PC-3 (cell line): ENCODE data around the gene EPHA3. TPM values are rescaled to one million over a fixed set of nuclear protein-coding genes. Genes with fewer than 3 reads are reported as not detected.

ENCODE experiments used
- ATAC-seq: fragments of 200-7000 bp; cut with Tn5 transposase; 2 replicates; pipeline ENCODE4 v1.9.1; 2020; ENCODE audit warnings: mild to moderate bottlenecking, moderate library complexity
- BruUV-seq: library from RNA; stranded (reverse); fragments of 400-500 nt; replicated peaks from 2 replicates; lab custom pipeline; 2021; lab: Mats Ljungman, UMichigan
- CTCF ChIA-PET: fragments of 300-600 bp; sonication (Branson Sonifier 250); formaldehyde crosslinking; loops from one replicate; lab custom pipeline; 2022; ENCODE audit warnings: antibody characterized with exemption; lab: Charles Lee
- POLR2A ChIA-PET: fragments of 300-600 bp; sonication (Branson Sonifier 250); formaldehyde crosslinking; loops from one replicate; lab custom pipeline; 2022; ENCODE audit warnings: antibody characterized with exemption; ENCODE audit not compliant: unreplicated experiment; lab: Charles Lee
- DNase-seq: peaks from one replicate; pipeline ENCODE4 v3.0.0-alpha.2; 2015
- H2AFZ ChIP-seq: fragments of 300-600 bp; sonication (generic); 2 replicates; pipeline ENCODE4 v1.6.0; 2016; ENCODE audit warnings: antibody characterized with exemption, low read length
- H3F3A ChIP-seq: fragments of 300-600 bp; sonication (generic); one replicate; pipeline ENCODE4 v1.6.0; 2017; ENCODE audit warnings: antibody characterized with exemption, low read length, control low read depth, mild to moderate bottlenecking; ENCODE audit not compliant: unreplicated experiment
- H3K27ac ChIP-seq: fragments of 300-600 bp; sonication (generic); 2 replicates; pipeline ENCODE4 v1.5.1; 2016; ENCODE audit warnings: mild to moderate bottlenecking, low read length
- H3K27me3 ChIP-seq: fragments of 300-600 bp; sonication (generic); 2 replicates; pipeline ENCODE4 v1.6.1; 2016; ENCODE audit warnings: low read length, mixed read lengths
- H3K36me3 ChIP-seq: fragments of 300-600 bp; sonication (generic); 2 replicates; pipeline ENCODE4 v1.6.1; 2016; ENCODE audit warnings: low read depth, mixed run types, low read length, mixed read lengths
- H3K4me1 ChIP-seq: fragments of 300-600 bp; sonication (generic); 2 replicates; pipeline ENCODE4 v1.5.1; 2016; ENCODE audit warnings: low read length; ENCODE audit not compliant: insufficient read depth
- H3K4me2 ChIP-seq: fragments of 300-600 bp; sonication (generic); 2 replicates; pipeline ENCODE4 v1.6.0; 2016; ENCODE audit warnings: low read length
- H3K4me3 ChIP-seq: fragments of 300-600 bp; sonication (generic); 2 replicates; pipeline ENCODE4 v1.5.1; 2016; ENCODE audit warnings: mild to moderate bottlenecking, low read length, mixed read lengths
- H3K79me2 ChIP-seq: fragments of 300-600 bp; sonication (generic); 2 replicates; pipeline ENCODE4 v1.6.1; 2017; ENCODE audit warnings: low read length, mixed read lengths
- H3K9ac ChIP-seq: fragments of 300-600 bp; sonication (generic); 2 replicates; pipeline ENCODE4 v1.6.0; 2016; ENCODE audit warnings: mild to moderate bottlenecking, low read length
- H3K9me2 ChIP-seq: fragments of 300-600 bp; sonication (generic); replicated peaks from 2 replicates; pipeline ENCODE4 v1.6.1; 2016; ENCODE audit warnings: mixed run types, low read length, mixed read lengths
- H3K9me3 ChIP-seq: fragments of 300-600 bp; sonication (generic); 2 replicates; pipeline ENCODE4 v1.6.1; 2016; ENCODE audit warnings: low read length, mixed read lengths
- H4K20me1 ChIP-seq: fragments of 300-600 bp; sonication (generic); 2 replicates; pipeline ENCODE4 v1.6.1; 2016; ENCODE audit warnings: low read length, mixed read lengths
- EZH2 ChIP-seq: fragments of 300-600 bp; sonication (generic); IDR thresholded peaks from one replicate; pipeline ENCODE4 v1.6.1; 2017; ENCODE audit warnings: antibody characterized with exemption, mild to moderate bottlenecking, low read length; ENCODE audit not compliant: unreplicated experiment
- EZH2phosphoT487 ChIP-seq: fragments of 300-600 bp; sonication (generic); IDR thresholded peaks from 2 replicates; pipeline ENCODE4 v1.6.1; 2018; ENCODE audit warnings: mild to moderate bottlenecking, antibody characterized with exemption, low read length, borderline replicate concordance
- intact Hi-C: fragments of 100-400 bp; cut with micrococcal nuclease; formaldehyde crosslinking; loops from 2 replicates; pipeline ENCODE4 v1.9.0; 2023
- total RNA-seq: library from RNA; depleted of rRNA; stranded (reverse); fragments of >200 nt; gene quantifications from 2 replicates; pipeline ENCODE4 v1.2.3, GENCODE V29; 2014
- TF ChIP-seq, protein P1 (sequence below): fragments of 300-600 bp; sonication (generic); conservative IDR thresholded peaks from 2 replicates; pipeline ENCODE4 v1.5.1; 2017; ENCODE audit warnings: antibody characterized with exemption, low read depth, mild to moderate bottlenecking, low read length

EPHA3 gene
- total RNA-seq, 1 experiment from 2014 or later = 0.33 TPM

DNA sequence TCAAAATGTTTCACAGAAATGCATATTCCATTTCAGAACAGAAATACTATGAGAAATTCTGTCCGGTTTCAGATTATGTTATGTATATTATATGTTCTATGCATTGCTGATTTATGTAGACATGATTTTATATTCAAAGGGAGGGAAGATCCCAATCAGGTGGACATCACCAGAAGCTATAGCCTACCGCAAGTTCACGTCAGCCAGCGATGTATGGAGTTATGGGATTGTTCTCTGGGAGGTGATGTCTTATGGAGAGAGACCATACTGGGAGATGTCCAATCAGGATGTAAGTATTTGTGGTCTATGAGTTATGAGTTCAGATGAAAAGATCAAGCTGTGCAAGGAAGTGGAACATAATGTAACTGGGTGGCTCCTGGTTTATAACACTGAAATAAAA is 341.7 kb downstream of the EPHA3 start:
- intact Hi-C loops = no loop called here
- Histone ChIP-seq H3K4me3 (no peak overlapping the region), H3K79me2 (no peaks in the 10 kb centered on the region), H3K4me2 (no peak overlapping the region), H3K27ac (no peak overlapping the region), H3K9ac (no peak overlapping the region), H3F3A (no peaks in the 10 kb centered on the region), H3K9me2 (no peaks in the 10 kb centered on the region), H4K20me1 (no peaks in the 10 kb centered on the region), H3K9me3 (no peaks in the 10 kb centered on the region), H3K27me3 (peaks cover 48% of the 10 kb centered on the region), H3K4me1 (no peaks in the 10 kb centered on the region), H3K36me3 (no peaks in the 10 kb centered on the region), H2AFZ (no peak overlapping the region)
- POLR2A ChIA-PET = no interaction called here
- ATAC-seq = no peak
- TF ChIP-seq, protein P1, sequence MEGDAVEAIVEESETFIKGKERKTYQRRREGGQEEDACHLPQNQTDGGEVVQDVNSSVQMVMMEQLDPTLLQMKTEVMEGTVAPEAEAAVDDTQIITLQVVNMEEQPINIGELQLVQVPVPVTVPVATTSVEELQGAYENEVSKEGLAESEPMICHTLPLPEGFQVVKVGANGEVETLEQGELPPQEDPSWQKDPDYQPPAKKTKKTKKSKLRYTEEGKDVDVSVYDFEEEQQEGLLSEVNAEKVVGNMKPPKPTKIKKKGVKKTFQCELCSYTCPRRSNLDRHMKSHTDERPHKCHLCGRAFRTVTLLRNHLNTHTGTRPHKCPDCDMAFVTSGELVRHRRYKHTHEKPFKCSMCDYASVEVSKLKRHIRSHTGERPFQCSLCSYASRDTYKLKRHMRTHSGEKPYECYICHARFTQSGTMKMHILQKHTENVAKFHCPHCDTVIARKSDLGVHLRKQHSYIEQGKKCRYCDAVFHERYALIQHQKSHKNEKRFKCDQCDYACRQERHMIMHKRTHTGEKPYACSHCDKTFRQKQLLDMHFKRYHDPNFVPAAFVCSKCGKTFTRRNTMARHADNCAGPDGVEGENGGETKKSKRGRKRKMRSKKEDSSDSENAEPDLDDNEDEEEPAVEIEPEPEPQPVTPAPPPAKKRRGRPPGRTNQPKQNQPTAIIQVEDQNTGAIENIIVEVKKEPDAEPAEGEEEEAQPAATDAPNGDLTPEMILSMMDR = no peak
- TF ChIP-seq EZH2 (no peak), EZH2phosphoT487 (no peak)
- DNase-seq = no peak
- CTCF ChIA-PET = no interaction called here
- BruUV-seq = no TSS peak

GRCh38 chr3:89452066-89452465 is 344.6 kb downstream of the EPHA3 start:
- no peaks in the 10 kb centered on the region for H3K36me3 ChIP-seq
- H3F3A ChIP-seq = no peaks in the 10 kb centered on the region
- TF ChIP-seq EZH2phosphoT487 (no peak), EZH2 (no peak)
- TF ChIP-seq, protein P1 = no peak
- H3K4me1 ChIP-seq = no peaks in the 10 kb centered on the region
- H3K79me2 ChIP-seq = no peaks in the 10 kb centered on the region
- H4K20me1 ChIP-seq = no peaks in the 10 kb centered on the region
- no peak overlapping the region for H3K4me2 ChIP-seq
- H3K27me3 ChIP-seq = peaks cover 45% of the 10 kb centered on the region
- DNase-seq (no peak), ATAC-seq (no peak)
- no peak overlapping the region for H2AFZ ChIP-seq
- H3K4me3 ChIP-seq = no peak overlapping the region
- ChIA-PET POLR2A (no interaction called here), CTCF (no interaction called here)
- no peaks in the 10 kb centered on the region for H3K9me3 ChIP-seq
- intact Hi-C loops = no loop called here
- no peak overlapping the region for H3K9ac ChIP-seq
- no peaks in the 10 kb centered on the region for H3K9me2 ChIP-seq
- H3K27ac ChIP-seq = no peak overlapping the region
- no TSS peak for BruUV-seq

DNA sequence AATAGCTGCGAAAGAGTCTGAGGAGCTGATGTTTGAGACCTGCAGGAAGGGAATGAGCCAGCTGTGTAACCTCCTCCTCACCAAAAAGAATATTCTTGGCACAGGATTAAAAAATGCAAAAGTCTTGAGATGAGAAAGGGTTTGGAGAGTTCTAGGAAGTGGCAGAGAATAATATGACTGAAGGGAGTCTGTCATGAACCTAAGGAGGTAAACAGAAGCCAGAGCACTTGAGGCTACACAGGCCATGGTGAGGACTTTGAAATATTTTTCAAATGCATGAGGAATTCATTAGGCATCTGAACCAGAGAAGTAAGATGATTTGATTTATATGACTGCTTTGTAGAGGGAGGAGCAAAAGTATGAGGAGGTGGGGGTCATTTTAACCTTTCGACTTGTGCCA is 347.8 kb downstream of the EPHA3 start:
- Histone ChIP-seq H3K9me2 (no peaks in the 10 kb centered on the region), H3K4me3 (no peak overlapping the region), H2AFZ (no peak overlapping the region), H3K9ac (no peak overlapping the region), H3K27ac (no peak overlapping the region), H4K20me1 (no peaks in the 10 kb centered on the region), H3F3A (no peaks in the 10 kb centered on the region), H3K27me3 (peaks cover 28% of the 10 kb centered on the region), H3K4me2 (no peak overlapping the region), H3K4me1 (no peaks in the 10 kb centered on the region), H3K9me3 (no peaks in the 10 kb centered on the region), H3K79me2 (no peaks in the 10 kb centered on the region), H3K36me3 (no peaks in the 10 kb centered on the region)
- TF ChIP-seq EZH2 (no peak), EZH2phosphoT487 (no peak)
- TF ChIP-seq, protein P1 = no peak
- BruUV-seq = no TSS peak
- intact Hi-C loops = no loop called here
- no peak for ATAC-seq
- POLR2A ChIA-PET = no interaction called here
- DNase-seq = no peak
- CTCF ChIA-PET = no interaction called here
